ENCODE results near the gene SDHB.
"Not testable (repeated sequence)": the region's sequence is repeated elsewhere in the genome, so short reads cannot be mapped to it uniquely, and the experiment has no call there.

DNA sequence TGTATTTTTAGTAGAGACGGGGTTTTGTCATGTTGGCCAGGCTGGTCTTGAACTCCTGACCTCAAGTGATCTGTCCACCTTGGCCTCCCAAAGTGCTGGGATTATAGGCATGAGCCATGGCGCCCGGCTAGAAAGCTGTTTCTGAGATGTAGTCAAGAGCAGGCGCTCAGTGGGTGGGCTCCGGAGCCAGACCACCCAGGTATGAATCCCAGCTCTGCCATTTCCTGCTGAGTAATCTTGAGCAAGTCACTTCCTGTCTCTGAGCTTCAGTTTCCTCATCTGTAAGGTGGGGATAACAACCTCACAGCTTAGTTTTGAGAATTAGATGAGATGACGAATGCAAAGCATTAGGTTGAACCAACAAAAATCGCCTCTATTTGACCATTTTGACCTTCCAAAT is 8.9 kb upstream of the SDHB start:
- TF ChIP-seq CEBPB (IDR thresholded peaks at IDR 0.05; ENCODE audit: low read depth, low read length); EZH2 (IDR thresholded peaks at IDR 0.05; ENCODE audit: low read depth, low read length, severe bottlenecking); CTCF (IDR thresholded peaks at IDR 0.05; ENCODE audit: control extremely low read depth in 1 of 3, insufficient read depth in 1 of 3, low read depth in 1 of 3, low read length in 3 of 3); TBP (IDR thresholded peaks at IDR 0.05; ENCODE audit: low read depth, low read length); TAF7 (optimal IDR thresholded peaks at IDR 0.05; ENCODE audit: borderline replicate concordance, low read depth, low read length); EP300 (IDR thresholded peaks at IDR 0.05; ENCODE audit: borderline replicate concordance in 1 of 2, low read depth in 2 of 2, low read length in 2 of 2); SIX5 (IDR thresholded peaks at IDR 0.05; ENCODE audit: low read depth, low read length); NRF1 (IDR thresholded peaks at IDR 0.05; ENCODE audit: low read depth, low read length); KDM4A (IDR thresholded peaks at IDR 0.05; ENCODE audit: low read depth, low read length, severe bottlenecking); TAF1 (IDR thresholded peaks at IDR 0.05; ENCODE audit: low read depth, low read length); GTF2F1 (IDR thresholded peaks at IDR 0.05; ENCODE audit: borderline replicate concordance, low read depth, low read length); ATF2 (IDR thresholded peaks at IDR 0.05; ENCODE audit: low read length); RFX5 (IDR thresholded peaks at IDR 0.05; ENCODE audit: borderline replicate concordance, low read depth, low read length): not testable (repeated sequence)
